NCI-H1105 treated with DMSO at 0.1 percent for 48 hours (cell line): ENCODE results near the gene CFAP91.
"Not testable (repeated sequence)": the region's sequence is repeated elsewhere in the genome, so short reads cannot be mapped to it uniquely, and the experiment has no call there.

Source experiments
- DNase-seq: peaks from one replicate; lab custom pipeline; 2025; lab: John Stamatoyannopoulos, UW

Gene CFAP91

DNA sequence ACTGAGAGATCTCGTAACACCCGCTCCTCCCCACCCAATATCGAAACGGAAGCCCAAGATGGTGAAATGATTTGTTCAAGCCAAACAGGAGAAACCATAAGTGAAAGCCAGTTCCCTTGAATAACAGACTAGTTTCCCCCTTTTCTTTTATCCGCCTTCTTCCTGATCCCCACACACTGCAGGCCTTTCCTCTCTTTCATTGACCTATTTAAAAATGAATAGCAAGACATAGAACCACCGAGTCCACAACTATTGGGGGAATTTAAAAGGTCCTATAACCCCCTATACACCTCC lies 25.2 kb upstream of the CFAP91 start:
- DNase-seq, result no peak

GRCh38 chr3:119678209-119678608 lies 24.6 kb upstream of the CFAP91 start:
- not testable (repeated sequence) for DNase-seq

DNA sequence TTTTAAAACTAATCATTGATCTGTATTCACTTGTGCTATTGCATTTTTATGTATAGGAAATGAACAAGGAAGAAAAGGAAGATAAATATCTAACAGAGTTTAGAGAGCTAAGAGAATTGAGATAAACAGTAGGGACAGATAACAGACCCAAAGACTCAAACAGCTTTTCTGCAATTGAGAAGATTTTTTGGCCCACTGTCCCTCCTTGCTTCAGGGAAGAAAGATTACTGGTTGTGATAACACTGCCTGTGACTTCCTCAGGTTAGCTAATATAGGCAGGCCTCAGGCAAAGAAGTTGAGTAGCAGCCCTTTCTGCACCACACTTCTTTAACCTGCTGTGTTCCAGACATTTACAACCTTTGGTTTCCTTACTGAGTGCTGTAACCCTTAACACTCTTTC lies 22.9 kb upstream of the CFAP91 start:
- no peak for DNase-seq

GRCh38 chr3:119681279-119681678 lies 21.5 kb upstream of the CFAP91 start:
- DNase-seq, result peak; percentile 61

DNA sequence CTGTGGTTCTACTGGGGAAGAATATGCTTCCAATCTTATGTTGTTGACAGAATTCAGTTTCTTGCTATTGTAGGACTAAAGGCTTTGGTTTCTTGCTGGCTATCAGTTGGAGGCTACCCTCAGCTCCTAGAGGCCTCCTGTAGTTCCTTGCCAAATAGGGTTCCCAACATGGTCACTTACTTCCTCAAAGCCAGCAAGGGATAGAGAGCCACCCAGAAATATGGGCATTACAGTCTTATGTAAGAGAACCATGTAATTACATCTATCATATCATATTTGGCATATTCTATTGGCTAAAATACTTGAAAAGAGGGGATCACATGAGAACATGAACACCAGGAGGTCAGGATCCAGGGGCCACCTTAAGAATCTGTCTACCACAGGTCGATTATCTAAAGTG lies 19.4 kb upstream of the CFAP91 start:
- no peak for DNase-seq

GRCh38 chr3:119690043-119690656 lies 12.7 kb upstream of the CFAP91 start:
- no peak for DNase-seq

- DNase-seq, result no peak
Observed at GRCh38 chr3:119695480-119695879, 7.3 kb upstream of the CFAP91 start.

- no peak for DNase-seq
Observed at GRCh38 chr3:119697394-119697793, 5.4 kb upstream of the CFAP91 start.

DNA sequence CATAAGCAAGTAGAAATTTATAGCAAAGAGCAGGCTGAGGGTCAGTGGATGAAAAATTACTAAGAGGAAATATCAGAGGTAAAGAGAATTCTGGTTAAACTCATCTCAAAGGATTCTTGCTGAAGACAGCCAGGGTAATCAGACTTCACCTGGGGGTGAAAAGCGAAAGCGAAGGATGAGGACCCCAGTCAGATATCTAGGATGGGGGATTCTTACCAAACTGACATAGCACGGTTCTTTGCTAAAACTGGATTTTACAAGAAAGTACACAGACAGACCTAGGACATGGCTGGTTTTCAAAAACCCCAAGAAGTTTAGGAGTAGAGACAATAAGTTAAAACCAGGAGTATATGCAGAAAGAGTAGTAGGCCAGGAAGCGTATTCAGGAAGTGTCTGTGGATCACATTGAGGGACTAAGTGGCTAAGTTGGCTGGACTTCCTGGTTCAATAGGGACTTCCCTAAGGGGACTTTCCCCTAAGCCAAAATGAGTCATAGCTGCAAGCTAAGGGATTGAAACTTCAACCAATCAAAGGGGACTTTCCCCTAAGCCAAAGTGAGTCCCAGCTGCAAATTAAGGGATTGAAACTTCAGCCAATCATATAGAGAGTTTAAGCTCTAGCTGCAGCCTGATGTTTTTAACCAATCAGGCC lies 2.4 kb upstream of the CFAP91 start:
- no peak for DNase-seq

DNA sequence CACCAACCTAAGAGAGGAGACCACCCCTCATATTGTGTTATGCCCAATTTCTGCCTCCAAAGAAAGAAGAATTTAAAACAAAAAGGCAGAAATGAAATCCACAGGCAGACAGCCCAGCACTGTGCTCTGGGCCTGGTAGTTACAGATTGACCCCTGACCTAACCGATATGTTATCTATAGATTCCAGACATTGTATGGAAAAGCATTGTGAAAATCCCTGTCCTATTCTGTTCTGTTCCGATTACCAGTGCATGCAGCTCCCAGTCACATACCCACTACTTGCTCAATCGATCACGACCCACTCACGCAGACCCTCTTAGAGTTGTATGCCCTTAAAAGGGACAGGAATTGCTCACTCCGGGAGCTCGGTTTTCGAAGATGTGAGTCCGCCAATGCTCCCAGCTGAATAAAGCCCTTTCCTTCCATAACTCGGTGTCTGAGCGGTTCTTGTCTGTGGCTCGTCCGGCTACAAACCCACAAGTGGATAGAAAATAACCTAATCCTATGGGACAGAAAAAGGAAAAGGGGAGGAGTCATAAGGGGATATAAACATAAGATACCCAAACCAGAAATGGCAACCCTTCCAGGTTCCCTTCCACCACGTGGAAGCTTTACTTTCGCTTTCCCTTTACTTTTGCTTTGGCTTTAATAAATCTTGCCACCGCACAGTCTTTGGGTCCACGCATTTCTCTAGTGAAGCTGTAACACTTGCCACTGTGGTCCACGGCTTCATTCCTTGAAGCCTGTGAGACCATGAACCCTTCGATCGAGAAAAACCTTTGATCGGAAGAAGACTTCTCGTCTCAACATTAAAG lies 1.7 kb upstream of the CFAP91 start:
- no peak for DNase-seq

DNA sequence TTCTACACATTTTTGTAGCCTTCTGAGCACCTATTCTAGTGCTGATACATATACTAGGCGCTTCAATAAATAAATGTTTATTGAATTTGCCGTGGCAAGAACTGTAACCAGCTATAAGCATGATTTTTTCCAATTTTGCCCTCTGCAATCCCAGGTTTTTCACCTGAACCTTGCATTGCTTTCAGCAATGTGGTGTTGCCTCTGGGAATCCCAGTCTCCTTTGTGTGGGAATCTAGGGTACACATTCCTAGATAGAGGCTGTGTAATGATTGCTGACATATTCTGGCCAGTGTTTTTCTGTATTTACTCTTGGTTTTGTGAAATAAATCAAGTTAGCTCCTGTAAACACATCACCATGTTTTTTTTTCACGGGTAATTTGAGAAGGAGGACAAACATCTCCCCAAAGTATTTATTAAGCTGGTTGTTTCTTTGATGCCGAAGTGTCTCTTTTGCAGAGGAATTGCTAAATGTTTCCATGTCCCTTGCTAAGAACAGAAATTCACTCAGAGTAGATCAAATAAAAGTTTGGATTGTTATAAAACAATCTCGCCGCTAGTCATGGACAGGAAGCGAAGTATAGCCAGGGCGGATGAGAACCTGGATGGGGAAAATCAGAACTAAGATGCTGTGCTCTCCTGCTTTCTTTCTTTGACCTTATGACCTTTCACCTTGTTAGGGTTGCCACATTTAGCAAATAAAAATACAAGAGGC lies 1.2 kb downstream of the CFAP91 start:
- no peak for DNase-seq

- DNase-seq, result no peak
Observed at GRCh38 chr3:119715105-119715504, 12.3 kb downstream of the CFAP91 start.

- DNase-seq, result no peak
Observed at GRCh38 chr3:119716998-119717397, 14.2 kb downstream of the CFAP91 start.

DNA sequence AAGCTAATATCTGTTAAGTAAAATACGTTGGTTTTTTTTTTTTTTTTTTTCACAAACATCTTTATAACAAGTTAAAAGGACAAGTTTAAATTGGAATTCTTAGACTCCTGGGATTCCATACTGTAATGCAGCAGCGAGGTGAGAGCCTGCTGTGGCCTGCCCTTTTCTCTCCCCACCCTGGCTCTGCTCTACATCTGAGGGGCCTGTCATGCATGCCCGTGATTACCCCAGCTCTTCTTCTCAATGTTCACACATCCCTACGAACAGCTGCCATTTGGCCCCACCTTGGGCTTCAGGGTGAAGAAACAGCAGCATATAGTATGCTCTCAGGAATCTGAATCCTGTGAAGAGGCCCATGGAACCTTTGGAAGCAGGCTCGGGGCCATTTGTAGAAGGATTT lies 14.7 kb downstream of the CFAP91 start:
- no peak for DNase-seq

- DNase-seq, result no peak
Observed at GRCh38 chr3:119723022-119723421, 20.2 kb downstream of the CFAP91 start.

GRCh38 chr3:119726909-119727308 lies 24.1 kb downstream of the CFAP91 start:
- DNase-seq, result no peak

GRCh38 chr3:119729996-119730395 lies 27.2 kb downstream of the CFAP91 start:
- DNase-seq, result no peak

DNA sequence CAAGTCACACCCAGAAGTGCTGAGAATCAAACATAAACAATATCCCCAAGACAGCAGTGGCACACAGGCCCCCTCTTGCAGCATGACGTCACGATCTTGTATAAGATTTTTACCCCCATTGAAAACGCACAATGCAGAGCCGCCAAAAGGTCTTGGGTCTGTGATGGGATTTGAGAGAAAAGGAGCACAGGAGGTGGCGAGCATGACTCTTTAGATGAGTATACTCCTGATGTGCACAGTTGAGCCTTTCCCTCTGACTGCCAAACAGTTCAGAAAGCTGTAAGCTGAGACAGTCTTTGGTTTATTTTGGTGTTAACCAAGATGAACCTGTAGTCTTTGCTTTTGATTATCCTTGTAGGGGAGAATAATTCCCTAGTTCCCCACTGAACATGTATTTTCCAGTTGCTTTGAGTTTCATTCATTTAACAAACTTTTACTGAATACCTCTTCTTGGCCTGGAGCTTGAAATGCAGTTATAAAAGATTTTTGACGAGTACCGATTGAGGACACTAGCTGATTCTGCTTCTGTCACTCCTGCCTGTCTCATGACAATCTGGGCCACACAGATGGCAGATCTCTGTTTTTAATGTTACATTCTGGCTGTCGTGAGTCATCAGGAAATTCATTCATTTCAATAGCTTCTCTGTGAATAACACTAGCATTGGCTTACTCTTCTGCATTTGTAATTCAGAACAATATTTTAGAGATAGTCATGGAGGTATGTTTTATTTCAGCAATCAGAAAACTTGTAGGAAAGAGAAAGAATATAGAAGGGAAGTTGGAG lies 28.9 kb downstream of the CFAP91 start:
- DNase-seq, result no peak

GRCh38 chr3:119733812-119734211 lies 31.0 kb downstream of the CFAP91 start:
- DNase-seq, result no peak

DNA sequence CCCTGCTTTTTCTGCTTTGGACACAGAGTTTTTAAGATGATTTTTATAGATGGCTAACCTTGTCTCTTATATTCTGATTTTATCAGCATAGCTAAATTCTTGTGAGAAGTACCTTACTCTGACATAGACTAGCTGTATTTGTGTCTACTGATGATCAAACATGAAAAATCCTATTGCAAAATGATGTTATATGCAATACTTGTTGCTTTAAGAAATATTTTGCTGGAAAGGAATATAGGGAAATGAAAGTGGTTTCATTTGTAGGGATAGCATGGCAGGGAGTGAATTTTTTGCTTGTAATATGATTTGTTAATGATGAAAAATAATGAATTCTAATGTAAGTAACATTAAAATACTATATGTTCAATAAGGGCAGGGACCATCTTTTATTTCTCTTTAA lies 35.9 kb downstream of the CFAP91 start:
- no peak for DNase-seq

DNA sequence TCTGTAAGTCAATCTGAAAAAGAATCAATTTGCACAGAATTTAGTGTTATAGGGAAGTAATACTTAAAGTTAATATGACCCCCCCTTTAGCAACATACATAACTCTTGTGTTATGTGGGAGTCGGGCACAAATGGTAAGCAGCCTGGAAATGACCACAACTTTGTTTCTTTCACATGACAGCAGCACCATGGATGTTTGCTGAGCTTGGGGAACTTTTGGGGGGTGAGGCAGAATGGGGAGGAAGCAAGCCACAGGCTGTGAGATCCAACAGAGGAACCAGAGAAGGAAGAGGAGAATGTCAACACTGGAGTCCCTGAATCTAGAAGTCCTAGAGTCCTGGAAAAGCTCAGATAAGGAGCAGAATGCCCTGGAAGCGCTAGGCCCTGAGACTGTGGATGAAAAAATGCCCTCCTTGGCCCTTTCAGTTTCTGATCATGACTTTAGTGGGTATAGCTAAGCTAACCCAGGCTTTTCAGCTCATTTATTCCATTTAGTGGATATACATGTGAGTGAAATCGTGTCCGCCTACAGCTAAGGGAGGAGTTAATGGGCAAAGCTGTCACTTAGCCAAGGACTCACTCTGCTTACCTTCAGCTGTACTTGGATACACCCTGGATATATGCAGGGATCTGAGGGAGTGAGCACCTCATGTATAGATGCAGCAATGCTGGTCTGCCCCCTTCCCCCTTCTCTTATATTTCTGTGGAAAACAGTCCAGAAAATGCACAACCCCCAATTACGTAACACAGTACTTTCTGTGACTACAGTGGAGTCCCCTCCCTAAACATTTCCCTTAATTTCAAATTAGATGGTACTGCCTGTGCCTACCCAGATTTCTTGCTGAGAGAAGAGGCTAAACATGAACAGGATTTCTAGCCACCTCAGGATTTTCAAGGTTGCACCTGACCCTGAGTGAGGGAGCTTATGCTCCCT lies 39.1 kb downstream of the CFAP91 start:
- DNase-seq, result no peak
